ENCODE data around the gene PHKB.

DNA sequence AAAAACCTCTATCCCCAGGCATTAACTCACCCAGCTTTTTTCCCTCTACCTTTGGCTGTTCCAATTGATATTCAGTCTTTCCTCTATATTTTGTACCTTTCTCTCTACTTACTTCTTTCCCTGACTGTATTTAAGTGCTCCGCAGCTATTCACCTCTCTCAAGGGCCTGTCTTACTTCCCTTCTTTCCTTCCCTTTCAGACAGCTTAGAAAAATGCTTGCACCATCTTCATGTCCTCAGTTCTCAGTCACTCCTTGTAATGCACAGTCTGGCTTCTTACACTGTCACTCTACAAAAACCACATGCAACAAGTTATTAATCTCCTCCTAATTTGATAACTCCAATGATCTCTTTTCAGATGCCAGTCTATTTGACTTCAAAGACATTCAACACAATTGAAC lies 163.4 kb downstream of the PHKB start:
- TF ChIP-seq, protein P1, sequence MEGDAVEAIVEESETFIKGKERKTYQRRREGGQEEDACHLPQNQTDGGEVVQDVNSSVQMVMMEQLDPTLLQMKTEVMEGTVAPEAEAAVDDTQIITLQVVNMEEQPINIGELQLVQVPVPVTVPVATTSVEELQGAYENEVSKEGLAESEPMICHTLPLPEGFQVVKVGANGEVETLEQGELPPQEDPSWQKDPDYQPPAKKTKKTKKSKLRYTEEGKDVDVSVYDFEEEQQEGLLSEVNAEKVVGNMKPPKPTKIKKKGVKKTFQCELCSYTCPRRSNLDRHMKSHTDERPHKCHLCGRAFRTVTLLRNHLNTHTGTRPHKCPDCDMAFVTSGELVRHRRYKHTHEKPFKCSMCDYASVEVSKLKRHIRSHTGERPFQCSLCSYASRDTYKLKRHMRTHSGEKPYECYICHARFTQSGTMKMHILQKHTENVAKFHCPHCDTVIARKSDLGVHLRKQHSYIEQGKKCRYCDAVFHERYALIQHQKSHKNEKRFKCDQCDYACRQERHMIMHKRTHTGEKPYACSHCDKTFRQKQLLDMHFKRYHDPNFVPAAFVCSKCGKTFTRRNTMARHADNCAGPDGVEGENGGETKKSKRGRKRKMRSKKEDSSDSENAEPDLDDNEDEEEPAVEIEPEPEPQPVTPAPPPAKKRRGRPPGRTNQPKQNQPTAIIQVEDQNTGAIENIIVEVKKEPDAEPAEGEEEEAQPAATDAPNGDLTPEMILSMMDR (IDR thresholded peaks at IDR 0.05), result no peak
- TF ChIP-seq EZH2 (IDR thresholded peaks at IDR 0.05), result no peak

All from neural progenitor cell (in vitro differentiated cells).